HEK293 (cell line): Measurements from ENCODE around the gene GLT1D1.

Experiments used
- PATZ1 ChIP-seq: fragments of 450-650 bp; formaldehyde crosslinking; IDR thresholded peaks from 2 replicates; pipeline ENCODE4 v1.5.1; 2016; ENCODE audit warnings: missing biosample characterization, missing genetic modification characterization
- SALL2 ChIP-seq: fragments of 450-650 bp; formaldehyde crosslinking; IDR thresholded peaks from 2 replicates; pipeline ENCODE4 v1.5.0; 2017; ENCODE audit warnings: missing biosample characterization, mild to moderate bottlenecking, missing genetic modification characterization, borderline replicate concordance
- ZBTB17 ChIP-seq: fragments of 450-650 bp; formaldehyde crosslinking; IDR thresholded peaks from 2 replicates; pipeline ENCODE4 v1.5.1; 2016; ENCODE audit warnings: missing biosample characterization, missing genetic modification characterization
- ZBTB44 ChIP-seq: fragments of 450-650 bp; IDR thresholded peaks from 2 replicates; pipeline ENCODE4 v1.5.1; 2018; ENCODE audit warnings: missing biosample characterization, mild to moderate bottlenecking, missing genetic modification characterization
- ZNF214 ChIP-seq: fragments of 450-650 bp; formaldehyde crosslinking; IDR thresholded peaks from 2 replicates; pipeline ENCODE4 v1.5.1; 2017; ENCODE audit warnings: missing biosample characterization, mild to moderate bottlenecking, missing genetic modification characterization, borderline replicate concordance
- ZNF280C ChIP-seq: fragments of 450-650 bp; formaldehyde crosslinking; IDR thresholded peaks from 2 replicates; pipeline ENCODE4 v1.5.1; 2016; ENCODE audit warnings: missing biosample characterization, missing genetic modification characterization
- ZNF530 ChIP-seq: fragments of 450-650 bp; formaldehyde crosslinking; IDR thresholded peaks from 2 replicates; pipeline ENCODE4 v1.5.1; 2016; ENCODE audit warnings: low read depth, missing biosample characterization, missing genetic modification characterization

GRCh38 chr12:128942960-128943477, 89.7 kb downstream of the GLT1D1 start:
- TF ChIP-seq ZNF280C (tag by site-specific recombination): no peak
- no peak for TF ChIP-seq ZNF214 (tag by site-specific recombination)
- TF ChIP-seq ZBTB44 (tag by site-specific recombination): no peak
- no peak for TF ChIP-seq PATZ1 (tag by site-specific recombination)
- TF ChIP-seq ZBTB17 (tag by site-specific recombination): no peak
- no peak for TF ChIP-seq ZNF530 (tag by site-specific recombination)
- no peak for TF ChIP-seq SALL2 (tag by site-specific recombination)
